ENCODE data around the gene NAA20.

Gene NAA20

DNA sequence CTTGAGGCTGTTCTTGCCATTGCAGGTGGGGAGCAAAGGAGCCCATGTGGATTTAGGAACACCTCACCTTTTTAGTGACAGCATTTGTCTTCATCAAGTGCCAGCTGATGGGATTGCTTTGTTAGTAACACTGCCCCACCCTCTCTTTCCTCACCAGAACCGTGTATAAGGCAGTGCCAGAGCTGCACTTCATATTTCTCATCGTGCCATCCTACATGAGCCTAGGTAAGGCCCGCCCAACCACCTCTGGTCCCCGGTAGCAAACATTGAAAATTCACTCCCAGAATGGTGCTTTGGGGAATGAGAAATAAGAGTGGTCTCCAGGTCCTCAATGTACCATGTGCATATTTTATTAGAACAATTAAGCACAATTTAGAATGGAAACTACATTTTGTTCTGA lies 57.9 kb downstream of the NAA20 start:
- FAIRE-seq (no peak), DNase-seq (ENCODE audit: insufficient read length, low spot score) (no peak)
- TF ChIP-seq, protein P1, sequence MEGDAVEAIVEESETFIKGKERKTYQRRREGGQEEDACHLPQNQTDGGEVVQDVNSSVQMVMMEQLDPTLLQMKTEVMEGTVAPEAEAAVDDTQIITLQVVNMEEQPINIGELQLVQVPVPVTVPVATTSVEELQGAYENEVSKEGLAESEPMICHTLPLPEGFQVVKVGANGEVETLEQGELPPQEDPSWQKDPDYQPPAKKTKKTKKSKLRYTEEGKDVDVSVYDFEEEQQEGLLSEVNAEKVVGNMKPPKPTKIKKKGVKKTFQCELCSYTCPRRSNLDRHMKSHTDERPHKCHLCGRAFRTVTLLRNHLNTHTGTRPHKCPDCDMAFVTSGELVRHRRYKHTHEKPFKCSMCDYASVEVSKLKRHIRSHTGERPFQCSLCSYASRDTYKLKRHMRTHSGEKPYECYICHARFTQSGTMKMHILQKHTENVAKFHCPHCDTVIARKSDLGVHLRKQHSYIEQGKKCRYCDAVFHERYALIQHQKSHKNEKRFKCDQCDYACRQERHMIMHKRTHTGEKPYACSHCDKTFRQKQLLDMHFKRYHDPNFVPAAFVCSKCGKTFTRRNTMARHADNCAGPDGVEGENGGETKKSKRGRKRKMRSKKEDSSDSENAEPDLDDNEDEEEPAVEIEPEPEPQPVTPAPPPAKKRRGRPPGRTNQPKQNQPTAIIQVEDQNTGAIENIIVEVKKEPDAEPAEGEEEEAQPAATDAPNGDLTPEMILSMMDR (IDR thresholded peaks at IDR 0.05; ENCODE audit: insufficient read depth, missing control alignments): no peak

DNA sequence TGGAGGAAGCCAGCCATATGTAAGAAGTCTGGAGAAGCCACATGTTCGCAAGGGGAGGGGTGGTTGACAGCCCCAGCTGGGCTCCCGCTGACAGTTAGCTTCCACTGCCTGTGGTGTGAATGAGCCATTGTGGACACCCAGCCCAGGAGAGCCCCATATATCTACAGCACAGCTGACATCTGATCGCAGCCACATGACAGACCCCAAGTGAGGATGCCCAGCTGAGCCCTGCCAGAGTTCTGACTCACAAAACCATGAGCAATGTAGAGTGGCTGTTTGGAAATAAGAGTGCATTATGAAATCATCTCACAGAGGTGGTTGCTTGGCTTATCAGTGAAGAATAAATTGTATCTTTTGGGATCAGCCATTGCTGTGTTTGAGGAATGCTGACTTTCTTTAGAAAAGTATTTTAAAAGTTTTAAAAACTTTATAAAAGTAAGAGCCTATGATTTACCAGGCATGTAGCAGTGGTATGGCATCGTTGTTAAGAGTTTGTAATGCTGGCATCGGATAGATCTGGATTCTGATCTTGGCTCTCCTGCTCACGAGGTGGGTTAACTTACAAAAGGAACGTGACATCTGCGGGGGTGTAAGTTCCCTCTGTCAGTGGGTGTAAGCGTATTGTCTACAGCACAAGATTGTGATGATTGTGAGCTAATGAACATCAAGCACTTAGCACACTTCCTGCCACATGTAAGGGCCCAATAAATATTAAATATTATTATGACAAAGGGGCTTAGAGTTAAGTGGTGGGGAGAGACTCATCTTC lies 59.3 kb downstream of the NAA20 start:
- TF ChIP-seq, protein P1 (IDR thresholded peaks at IDR 0.05; ENCODE audit: insufficient read depth, missing control alignments): no peak
- no peak for DNase-seq (ENCODE audit: insufficient read length, low spot score)
- FAIRE-seq: no peak

DNA sequence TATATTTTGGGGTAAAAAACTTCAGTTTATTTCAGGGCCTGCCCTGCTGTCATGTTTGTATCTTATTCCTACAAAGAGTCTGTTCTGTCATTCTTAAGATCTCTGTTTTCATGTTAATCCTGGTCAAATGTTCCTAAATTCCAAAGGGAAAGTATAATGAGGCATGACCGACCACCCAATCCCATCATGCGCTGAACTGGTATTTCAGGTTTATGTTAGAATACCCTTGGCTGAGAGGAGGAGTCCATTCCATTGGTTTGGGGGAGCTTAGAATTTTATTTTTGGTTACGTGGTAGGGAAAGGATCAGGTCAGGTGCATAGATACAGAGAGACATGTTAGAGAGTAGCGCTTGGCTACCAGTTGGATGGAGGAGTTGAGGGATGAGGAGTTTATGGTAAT lies 60.9 kb downstream of the NAA20 start:
- DNase-seq (ENCODE audit: insufficient read length, low spot score) (no peak), FAIRE-seq (no peak)
- TF ChIP-seq, protein P1 (IDR thresholded peaks at IDR 0.05; ENCODE audit: insufficient read depth, missing control alignments): no peak

DNA sequence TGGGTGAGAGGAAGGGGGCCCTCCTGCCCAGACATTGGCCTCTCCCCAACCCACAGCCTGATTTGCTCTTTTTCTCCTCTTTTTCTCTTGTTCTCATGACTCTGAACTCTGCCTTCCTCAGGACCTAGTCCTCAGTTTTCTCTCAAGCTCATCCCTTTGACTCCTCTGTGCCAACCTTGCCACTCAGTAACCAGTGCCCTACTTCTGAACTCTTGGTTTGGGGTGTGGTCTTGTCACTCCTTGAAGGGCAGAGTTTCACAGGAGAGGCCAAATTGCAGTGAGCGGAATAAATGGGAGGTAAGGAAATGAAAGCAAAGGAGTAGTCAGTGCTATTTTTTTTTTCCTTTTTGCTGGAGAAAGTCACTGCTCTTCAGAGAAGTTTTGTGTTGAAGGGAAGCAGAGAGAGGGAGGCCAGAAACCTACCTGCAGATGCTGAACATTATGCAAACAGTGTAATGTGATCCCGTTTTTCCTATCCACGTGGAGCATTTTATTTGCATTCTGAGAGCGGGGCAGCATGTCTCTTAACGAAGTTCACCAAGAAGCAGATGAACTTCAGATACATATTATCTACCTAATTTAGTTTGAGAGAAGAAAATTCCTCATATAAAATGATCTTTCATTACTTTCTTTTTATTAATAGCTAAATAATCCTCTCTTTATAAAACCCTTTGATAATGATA lies 62.1 kb downstream of the NAA20 start:
- FAIRE-seq (no peak), DNase-seq (ENCODE audit: insufficient read length, low spot score) (no peak)
- TF ChIP-seq, protein P1 (IDR thresholded peaks at IDR 0.05; ENCODE audit: insufficient read depth, missing control alignments): no peak

Measured in D721Med (cell line).